K562 (cell line): ENCODE data around the gene FAF2. TPM values are rescaled to one million over a fixed set of nuclear protein-coding genes. Genes with fewer than 3 reads are reported as not detected.

ENCODE experiments used
- ADNP ChIP-seq: fragments of 200-800 bp; sonication (Bioruptor generic); IDR thresholded peaks from 2 replicates; pipeline ENCODE4 v1.6.1; 2016; ENCODE audit warnings: missing genetic modification characterization, missing compliant biosample characterization
- ATF7 ChIP-seq: fragments of 450-650 bp; IDR thresholded peaks from 2 replicates; pipeline ENCODE4 v1.7.1; 2014; ENCODE audit warnings: mild to moderate bottlenecking, moderate library complexity
- E2F8 ChIP-seq: fragments of 450-650 bp; IDR thresholded peaks from 2 replicates; pipeline ENCODE4 v1.7.1; 2018; ENCODE audit warnings: mild to moderate bottlenecking, low read depth; ENCODE audit not compliant: partially characterized antibody
- FOXO4 ChIP-seq: fragments of 450-650 bp; formaldehyde crosslinking; IDR thresholded peaks from 2 replicates; pipeline ENCODE4 v1.4.0; 2020; ENCODE audit warnings: mild to moderate bottlenecking, moderate library complexity
- FOXP4 ChIP-seq: sonication (generic); formaldehyde crosslinking; IDR thresholded peaks from 2 replicates; pipeline ENCODE4 v1.8.0; 2022; ENCODE audit warnings: mild to moderate bottlenecking, missing genetic modification reagents, borderline replicate concordance
- HSF4 ChIP-seq: fragments of 250-450 bp; sonication (Bioruptor Pico); IDR thresholded peaks from 2 replicates; pipeline ENCODE4 v2.1.2; 2022; ENCODE audit warnings: mild to moderate bottlenecking, moderate library complexity, borderline replicate concordance
- JUN ChIP-seq, 2 experiments: sonication (generic) in 1 of 2; formaldehyde crosslinking in 1 of 2; IDR thresholded peaks; 2 replicates each; pipeline versions ENCODE4 v1.6.1 to v1.8.0; 2012 to 2022; ENCODE audit warnings: borderline replicate concordance in 2 of 2, mild to moderate bottlenecking in 2 of 2, improper control_type of control experiment in 1 of 2, low read depth in 1 of 2, low read length in 1 of 2, missing genetic modification reagents in 1 of 2
- MTA1 ChIP-seq: fragments of 450-650 bp; IDR thresholded peaks from 2 replicates; pipeline ENCODE4 v1.6.1; 2017; ENCODE audit warnings: borderline replicate concordance
- NFYB ChIP-seq: IDR thresholded peaks from 2 replicates; pipeline ENCODE4 v1.6.1; 2011; ENCODE audit warnings: mild to moderate bottlenecking, moderate library complexity; ENCODE audit not compliant: insufficient read length; ENCODE audit errors: extremely low read depth
- NR3C1 ChIP-seq: sonication (generic); formaldehyde crosslinking; IDR thresholded peaks from 2 replicates; pipeline ENCODE4 v1.8.1; 2022; ENCODE audit warnings: missing genetic modification reagents
- PCBP2 ChIP-seq: fragments of 200-400 bp; formaldehyde crosslinking; IDR thresholded peaks from 2 replicates; pipeline ENCODE4 v1.6.1; 2018; ENCODE audit warnings: low read length, low read depth, mild to moderate bottlenecking, moderate library complexity; ENCODE audit not compliant: poor library complexity, severe bottlenecking
- POLR2AphosphoS5 ChIP-seq: IDR thresholded peaks from 2 replicates; pipeline ENCODE4 v1.6.1; 2011; ENCODE audit warnings: mild to moderate bottlenecking, low read depth, low read length, moderate library complexity; ENCODE audit not compliant: control insufficient read depth, insufficient read depth
- RCOR1 ChIP-seq, 2 experiments: IDR thresholded peaks; 2 replicates each; pipeline ENCODE4 v1.6.1; 2012; ENCODE audit warnings: low read depth in 2 of 2, low read length in 2 of 2, borderline replicate concordance in 1 of 2, improper control_type of control experiment in 1 of 2
- TAF7 ChIP-seq: fragments of 450-650 bp; IDR thresholded peaks from 2 replicates; pipeline ENCODE4 v1.6.1; 2016; ENCODE audit warnings: missing genetic modification characterization, missing compliant biosample characterization
- U2AF1 ChIP-seq: fragments of 200-400 bp; formaldehyde crosslinking; optimal IDR thresholded peaks from 2 replicates; pipeline ENCODE3; 2017; ENCODE audit warnings: mild to moderate bottlenecking, low read depth, low read length, moderate library complexity
- ZFP91 ChIP-seq: sonication (generic); formaldehyde crosslinking; IDR thresholded peaks from 2 replicates; pipeline ENCODE4 v1.8.0; 2022; ENCODE audit warnings: mild to moderate bottlenecking, missing genetic modification reagents
- ZNF239 ChIP-seq: fragments of 250-450 bp; sonication (Bioruptor Pico); IDR thresholded peaks from 2 replicates; pipeline ENCODE4 v1.4.0; 2020; ENCODE audit warnings: mild to moderate bottlenecking
- ZNF41 ChIP-seq: fragments of 250-450 bp; sonication (Bioruptor Pico); conservative IDR thresholded peaks from 2 replicates; pipeline ENCODE4 v1.4.0; 2020; ENCODE audit warnings: mild to moderate bottlenecking
- ZNF436 ChIP-seq: fragments of 250-450, 450-650 bp; sonication (Bioruptor Pico); formaldehyde crosslinking; IDR thresholded peaks from 2 replicates; pipeline ENCODE4 v1.7.0; 2020; ENCODE audit warnings: mild to moderate bottlenecking
- polyA plus RNA-seq, 8 experiments: library from polyadenylated mRNA; depleted of rRNA in 4 of 8; stranded (reverse) in 5 of 8; unstranded in 3 of 8; fragments of >200 nt; fragmentation: Nextera tagmentation in 2 of 8; fragmentation: Illumina TruSeq in 1 of 8; extraction: Ambion mirVana in 2 of 8; extraction: Trizol in 1 of 8; gene quantifications; 2 replicates each; pipeline versions ENCODE4 v1.2.1 to v1.2.3, GENCODE V29; 2011 to 2014; ENCODE audit warnings: inconsistent platforms in 1 of 8, missing spikeins in 1 of 8
- total RNA-seq, 7 experiments: library from RNA; depleted of rRNA in 6 of 7; stranded (reverse); fragments of >200 nt in 6 of 7; fragmentation: Illumina TruSeq in 2 of 7; extraction: Trizol in 2 of 7; gene quantifications; 2 replicates each; pipeline versions ENCODE4 v1.2.1 to v1.2.3, GENCODE V29; 2011 to 2021; ENCODE audit warnings: low replicate concordance in 1 of 7

Gene FAF2
- total and polyA plus RNA-seq, 9 of the 15 experiments (the other 6 are each of a cell fraction or from before 2014, with no cell fraction given): 25.0 to 44.6 (median 36.1) TPM

GRCh38 chr5:176536902-176537553, 88.8 kb downstream of the FAF2 start, which contains the start of gene RNF44 (continued):
- TF ChIP-seq E2F8 (peak; percentile 49), TAF7 (tag) (no peak), NR3C1 (no peak), U2AF1 (peak; percentile 66), ZNF436 (CRISPR knock-in tag) (no peak), JUN (IDR thresholded peaks at IDR 0.05; ENCODE audit: borderline replicate concordance, low read depth, low read length) (peak; percentile 21; the same call in 1 of the 2 replicates), JUN (CRISPR knock-in tag; IDR thresholded peaks at IDR 0.05; ENCODE audit: borderline replicate concordance) (no peak), ADNP (tag) (no peak), ZFP91 (CRISPR knock-in tag) (no peak; the same call in 1 of the 2 replicates), NFYB (no peak), FOXP4 (CRISPR knock-in tag) (no peak; the same call in 1 of the 2 replicates), POLR2AphosphoS5 (peak; percentile 50), HSF4 (CRISPR knock-in tag) (no peak), FOXO4 (no peak), PCBP2 (no peak), MTA1 (no peak), ZNF239 (CRISPR knock-in tag) (no peak), RCOR1 (IDR thresholded peaks at IDR 0.05; ENCODE audit: borderline replicate concordance in 1 of 2, low read depth in 2 of 2, low read length in 2 of 2) (0 out of 4 replicates have a peak, but pooled peaks of 1 of the 2 experiments have one; percentile 7), ATF7 (no peak), ZNF41 (CRISPR knock-in tag) (no peak)
